Renal cortex interstitium (tissue), 11 donors: ENCODE measurements around the gene SIGLEC5. TPM values are rescaled to one million over a fixed set of nuclear protein-coding genes. Genes with fewer than 3 reads are reported as not detected.

ENCODE experiments used
- DNase-seq, 11 donors: peaks; one replicate each; pipeline ENCODE4 v3.0.0-alpha.2; 2013; ENCODE audit warnings: low read depth in 9 of 11, low spot score in 4 of 11; ENCODE audit errors: extremely low read depth in 1 of 11
- polyA plus RNA-seq, 3 donors: library from polyadenylated mRNA; unstranded; fragments of 120-200 nt; gene quantifications; one replicate each; pipeline ENCODE4 v1.2.1, GENCODE V29; 2013; ENCODE audit not compliant: insufficient read length in 3 of 3

Gene SIGLEC5
- polyA plus RNA-seq, 3 donors = 0.26 to 0.61 TPM; not detected in 1

DNA sequence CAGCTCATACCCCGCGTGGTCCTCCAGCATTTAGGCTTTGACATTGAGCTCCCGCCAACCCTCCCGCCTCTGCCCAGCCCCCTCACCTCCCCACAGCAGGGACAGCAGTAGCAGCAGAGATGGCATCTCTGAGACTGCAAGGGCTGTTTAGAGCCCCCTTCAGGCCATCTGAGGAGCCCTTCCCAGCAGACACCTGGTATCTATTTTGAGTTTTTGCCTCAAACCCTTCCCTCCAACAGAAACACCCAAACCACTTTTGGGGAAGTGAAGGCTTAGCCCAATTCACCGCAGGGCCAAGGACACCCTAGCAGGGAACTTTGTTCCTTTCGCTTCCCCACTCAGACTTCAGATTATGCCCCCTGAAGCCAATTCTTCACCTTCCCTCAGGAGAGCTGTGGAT, 65.4 kb downstream of the SIGLEC5 start:
- no peak for DNase-seq

Other genes starting within 250 kb of the SIGLEC5 start
- gene LIM2, start 242.4 kb downstream of the SIGLEC5 start, polyA plus RNA-seq = under 1 TPM; 0.20 to 0.80 (median 0.30) TPM
- under 1 TPM; 0.15 to 0.48 (median 0.47) TPM for gene C19orf84, start 239.8 kb downstream of the SIGLEC5 start, polyA plus RNA-seq
- gene SIGLEC10, start 212.8 kb downstream of the SIGLEC5 start, polyA plus RNA-seq = 1 to 10 TPM; 1.2 to 1.8 (median 1.6) TPM
- under 1 TPM in 1 of 3 donors, not detected in 2; 0.06 TPM for gene SIGLEC8, start 171.9 kb downstream of the SIGLEC5 start, polyA plus RNA-seq
- not detected for gene CEACAM18, start 151.9 kb downstream of the SIGLEC5 start, polyA plus RNA-seq
- gene SIGLEC12, start 128.6 kb downstream of the SIGLEC5 start, polyA plus RNA-seq = under 1 TPM; 0.11 to 0.38 (median 0.13) TPM
- under 1 TPM in 2 of 3 donors, not detected in 1; 0.24 to 0.32 TPM for gene SIGLEC6, start 98.7 kb downstream of the SIGLEC5 start, polyA plus RNA-seq
- 10 to 100 TPM; 15.8 to 20.0 (median 17.8) TPM for gene ZNF175, start 59.1 kb downstream of the SIGLEC5 start, polyA plus RNA-seq
- gene SIGLEC14, start 16.4 kb upstream of the SIGLEC5 start, polyA plus RNA-seq = under 1 TPM; 0.60 to 0.89 (median 0.64) TPM
- 10 to 100 TPM; 15.4 to 30.3 (median 18.0) TPM for gene SPACA6, start 62.9 kb upstream of the SIGLEC5 start, polyA plus RNA-seq
- under 1 TPM in 2 of 3 donors, not detected in 1; 0.14 to 0.29 TPM for gene HAS1, start 93.6 kb upstream of the SIGLEC5 start, polyA plus RNA-seq
- gene FPR1, start 121.5 kb upstream of the SIGLEC5 start, polyA plus RNA-seq = 1 to 10 TPM; 1.2 to 5.0 (median 1.5) TPM
- gene FPR2, start 130.8 kb upstream of the SIGLEC5 start, polyA plus RNA-seq = under 1 TPM; 0.26 to 0.38 (median 0.33) TPM
- gene FPR3, start 164.8 kb upstream of the SIGLEC5 start, polyA plus RNA-seq = under 1 TPM; 0.19 to 0.67 (median 0.34) TPM